Transverse colon (tissue), 4 donors: ENCODE data around the gene CDHR4. TPM values are rescaled to one million over a fixed set of nuclear protein-coding genes. Genes with fewer than 3 reads are reported as not detected.
A peak's percentile ranks its signal among the peaks of the same experiment; 100 is the strongest.

Source experiments
- DNase-seq: peaks from one replicate; pipeline ENCODE4 v3.0.0-alpha.2; 2019
- H3K27ac ChIP-seq, 4 donors: fragments of 200-600 bp; sonication (generic); 2 replicates each; pipeline ENCODE4 v1.5.1; 2016 to 2018; ENCODE audit warnings: inconsistent platforms in 4 of 4
- H3K27me3 ChIP-seq: fragments of 200-600 bp; sonication (generic); 2 replicates; pipeline ENCODE4 v1.5.1; 2017; ENCODE audit warnings: inconsistent platforms
- H3K36me3 ChIP-seq, 4 donors: fragments of 200-600 bp; sonication (generic); 2 replicates each; pipeline ENCODE4 v1.5.1; 2017 to 2019; ENCODE audit warnings: inconsistent platforms in 4 of 4
- H3K4me1 ChIP-seq, 4 donors: fragments of 200-600 bp; sonication (generic); 2 replicates each; pipeline ENCODE4 v1.5.1; 2017 to 2020; ENCODE audit warnings: inconsistent platforms in 4 of 4
- H3K4me3 ChIP-seq, 4 donors: fragments of 200-600 bp; sonication (generic); 1 replicate in 1 of 4; 2 replicates in 3 of 4; pipeline versions ENCODE4 v1.5.1 to v1.6.1; 2017 to 2019; ENCODE audit warnings: inconsistent platforms in 4 of 4
- H3K9me3 ChIP-seq, 2 donors: fragments of 200-600 bp; sonication (generic); 2 replicates each; pipeline ENCODE4 v1.5.1; 2017 to 2019; ENCODE audit warnings: inconsistent platforms in 2 of 2
- EP300 ChIP-seq: sonication (generic); formaldehyde crosslinking; IDR thresholded peaks from one replicate; pipeline ENCODE4 v1.6.1; 2017; ENCODE audit warnings: antibody characterized with exemption, low read depth
- POLR2A ChIP-seq: fragments of 450-650 bp; IDR thresholded peaks from one replicate; pipeline ENCODE4 v1.6.1; 2016; ENCODE audit warnings: antibody characterized with exemption, mild to moderate bottlenecking, moderate library complexity
- POLR2AphosphoS5 ChIP-seq, 3 donors: sonication (generic); formaldehyde crosslinking; IDR thresholded peaks; one replicate each; pipeline ENCODE4 v1.6.1; 2016; ENCODE audit warnings: antibody characterized with exemption in 3 of 3
- WGBS, 2 donors: methylation state at CpG; one replicate each; pipeline ENCODE4 v1.1.5; 2018; ENCODE audit warnings: low coverage in 1 of 2; 5-methylcytosine and 5-hydroxymethylcytosine counted together
- in situ Hi-C, 4 donors: fragments of 200-750 bp; cut with MboI; loops; one replicate each; pipeline versions ENCODE4 v1.15.0 to v1.15.1; 2017; ENCODE audit warnings: low sequenced_read_pairs in 3 of 4, low pct_ligation_motif_present in 1 of 4, low pct_unique_long_range_greater_than_20kb in 1 of 4
- intact Hi-C: fragments of 100-400 bp; cut with DNase I; formaldehyde crosslinking; loops from one replicate; pipeline ENCODE4 v1.15.1; 2023; ENCODE audit warnings: low total_unique reads
- total RNA-seq, 4 donors: library from RNA; depleted of rRNA; stranded (reverse); fragments of >200 nt; gene quantifications; one replicate each; pipeline ENCODE4 v1.1.0, GENCODE V29; 2016
- TF ChIP-seq, protein P1 (sequence below), 5 experiments: fragments of 200-600 bp in 3 of 5; fragments of 450-650 bp in 2 of 5; sonication (generic) in 3 of 5; IDR thresholded peaks; 1 replicate in 2 of 5; 2 replicates in 3 of 5; pipeline ENCODE4 v1.5.1; 2016 to 2017; ENCODE audit warnings: antibody characterized with exemption in 5 of 5, inconsistent platforms in 3 of 5, mild to moderate bottlenecking in 2 of 5, moderate library complexity in 1 of 5

CDHR4 gene
- total RNA-seq, 4 donors from 2014 or later: not detected

DNA sequence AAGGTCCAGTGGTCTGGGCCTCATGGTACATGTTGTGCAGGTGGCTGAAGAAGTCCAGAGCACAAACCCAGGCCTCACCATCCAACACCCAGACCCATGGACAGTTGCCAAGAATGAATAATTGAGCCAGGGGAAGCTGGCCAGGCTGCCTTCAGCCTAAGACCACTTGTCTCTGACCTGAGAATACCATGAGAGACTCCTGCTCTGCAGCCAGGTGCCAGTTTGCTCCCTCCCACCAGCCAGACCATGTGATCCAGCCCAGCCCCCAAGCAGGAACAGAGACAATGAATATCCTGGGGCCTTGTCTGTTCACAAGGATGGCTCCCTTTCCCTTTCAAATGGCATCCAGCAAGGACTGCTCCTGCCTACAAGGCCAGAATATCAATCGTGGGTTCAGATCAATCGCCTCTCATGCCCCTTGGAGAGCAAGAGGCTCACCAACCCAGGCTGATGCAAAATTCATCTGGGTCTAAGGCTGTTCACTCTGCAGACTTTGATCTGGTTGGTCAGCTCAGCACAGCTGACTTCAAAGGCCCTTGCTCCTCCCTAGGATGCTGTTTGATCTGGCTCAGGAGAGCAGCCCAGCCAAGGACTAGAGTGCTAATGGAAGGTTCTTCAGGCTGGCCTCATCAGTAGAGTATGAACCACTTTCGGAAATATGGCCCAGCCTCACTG lies 43.3 kb upstream of the CDHR4 start:
- no peak overlapping the region for H3K4me3 ChIP-seq
- no peaks in the 10 kb centered on the region for H3K27me3 ChIP-seq
- intact Hi-C loops (loop anchor here (10.0 kb wide), 1 partner anchor 138 kb away; no protein-coding TSS in a partner anchor), in situ Hi-C loops (loop anchor here in 1 of 4 donors (10.0 kb wide), 1 partner anchor 138 kb away; no protein-coding TSS in a partner anchor)
- H3K36me3 ChIP-seq: no peaks in the 10 kb centered on the region
- H3K9me3 ChIP-seq: no peaks in the 10 kb centered on the region
- TF ChIP-seq POLR2AphosphoS5 (IDR thresholded peaks at IDR 0.05): no peak
- TF ChIP-seq EP300: no peak
- TF ChIP-seq, protein P1, sequence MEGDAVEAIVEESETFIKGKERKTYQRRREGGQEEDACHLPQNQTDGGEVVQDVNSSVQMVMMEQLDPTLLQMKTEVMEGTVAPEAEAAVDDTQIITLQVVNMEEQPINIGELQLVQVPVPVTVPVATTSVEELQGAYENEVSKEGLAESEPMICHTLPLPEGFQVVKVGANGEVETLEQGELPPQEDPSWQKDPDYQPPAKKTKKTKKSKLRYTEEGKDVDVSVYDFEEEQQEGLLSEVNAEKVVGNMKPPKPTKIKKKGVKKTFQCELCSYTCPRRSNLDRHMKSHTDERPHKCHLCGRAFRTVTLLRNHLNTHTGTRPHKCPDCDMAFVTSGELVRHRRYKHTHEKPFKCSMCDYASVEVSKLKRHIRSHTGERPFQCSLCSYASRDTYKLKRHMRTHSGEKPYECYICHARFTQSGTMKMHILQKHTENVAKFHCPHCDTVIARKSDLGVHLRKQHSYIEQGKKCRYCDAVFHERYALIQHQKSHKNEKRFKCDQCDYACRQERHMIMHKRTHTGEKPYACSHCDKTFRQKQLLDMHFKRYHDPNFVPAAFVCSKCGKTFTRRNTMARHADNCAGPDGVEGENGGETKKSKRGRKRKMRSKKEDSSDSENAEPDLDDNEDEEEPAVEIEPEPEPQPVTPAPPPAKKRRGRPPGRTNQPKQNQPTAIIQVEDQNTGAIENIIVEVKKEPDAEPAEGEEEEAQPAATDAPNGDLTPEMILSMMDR (IDR thresholded peaks at IDR 0.05): no peak
- TF ChIP-seq POLR2A: no peak
- H3K4me1 ChIP-seq: peaks cover 0 to 4% (median 1%) of the 10 kb centered on the region in 4 donors
- 96% methylated on average over 3 of the region's 3 CpGs; no CpG with 5 or more reads in 1 of the 2 donors for WGBS, 2 donors
- DNase-seq: no peak
- H3K27ac ChIP-seq: no peak overlapping the region

DNA sequence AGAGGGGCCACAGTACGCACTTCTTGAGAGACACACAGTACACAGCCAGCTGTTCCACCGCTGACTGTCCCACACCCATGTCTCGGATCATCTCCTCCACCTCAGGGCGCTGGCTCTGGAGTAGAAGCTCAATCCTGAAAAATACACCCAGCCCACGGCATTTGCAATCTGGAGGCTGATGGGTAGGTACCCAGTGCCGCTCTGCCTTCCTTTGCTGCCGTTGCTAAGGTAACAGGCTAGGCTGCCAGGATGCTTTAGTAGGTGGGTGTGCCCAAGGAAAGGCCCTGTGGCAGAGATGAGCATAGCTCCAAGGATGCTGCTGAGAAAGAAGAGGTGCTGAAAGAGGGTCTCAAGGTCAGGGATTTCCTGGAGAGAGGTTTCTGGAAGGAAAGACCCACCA lies 42.1 kb upstream of the CDHR4 start:
- WGBS, 2 donors: 85 to 100% methylated on average over 1 to 4 of the region's 7 CpGs
- no peaks in the 10 kb centered on the region for H3K9me3 ChIP-seq
- H3K36me3 ChIP-seq: no peaks in the 10 kb centered on the region
- H3K27ac ChIP-seq: no peak overlapping the region
- in situ Hi-C loops: loop anchor here in 1 of 4 donors (10.0 kb wide), 1 partner anchor 137 kb away; no protein-coding TSS in a partner anchor
- DNase-seq: no peak
- intact Hi-C loops: loop anchor here (10.0 kb wide), 1 partner anchor 137 kb away; no protein-coding TSS in a partner anchor
- H3K27me3 ChIP-seq: no peaks in the 10 kb centered on the region
- H3K4me3 ChIP-seq: no peak overlapping the region
- TF ChIP-seq EP300 (no peak), POLR2A (no peak), POLR2AphosphoS5 (IDR thresholded peaks at IDR 0.05) (no peak)
- TF ChIP-seq, protein P1 (IDR thresholded peaks at IDR 0.05): no peak
- peaks cover 0 to 4% (median 1%) of the 10 kb centered on the region in 4 donors for H3K4me1 ChIP-seq

DNA sequence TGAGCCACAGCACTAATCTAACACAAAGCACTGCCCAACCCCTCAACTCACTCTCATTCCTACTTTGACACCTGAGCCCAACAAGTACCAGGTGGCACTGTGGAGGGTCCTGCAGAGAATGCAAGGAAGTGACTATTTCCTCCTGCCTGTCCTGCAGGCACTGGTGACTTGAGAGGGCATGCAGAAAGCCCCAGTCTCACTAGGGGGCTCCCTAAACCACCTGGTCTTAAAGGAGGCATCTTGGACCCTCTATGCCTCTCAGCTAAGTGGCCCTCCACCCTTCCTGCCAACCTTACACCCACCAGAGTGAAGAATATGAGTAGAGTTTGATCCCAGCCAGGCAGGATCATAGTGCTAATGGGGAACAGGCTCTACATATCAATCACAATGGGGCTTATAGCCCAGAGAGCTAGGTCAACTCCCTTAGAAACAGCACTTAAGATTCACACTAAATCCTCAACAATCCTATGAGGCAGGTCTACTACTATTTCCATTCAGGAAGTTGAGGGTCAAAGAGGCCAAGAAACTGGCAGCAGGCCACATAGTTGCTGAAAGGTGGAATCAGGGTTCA lies 41.5 kb upstream of the CDHR4 start:
- in situ Hi-C loops: loop anchor here in 1 of 4 donors (10.0 kb wide), 1 partner anchor 136 kb away; no protein-coding TSS in a partner anchor
- TF ChIP-seq POLR2A: no peak
- TF ChIP-seq, protein P1 (IDR thresholded peaks at IDR 0.05): peak in 1 of 5 experiments; percentile 15
- no peak for DNase-seq

DNA sequence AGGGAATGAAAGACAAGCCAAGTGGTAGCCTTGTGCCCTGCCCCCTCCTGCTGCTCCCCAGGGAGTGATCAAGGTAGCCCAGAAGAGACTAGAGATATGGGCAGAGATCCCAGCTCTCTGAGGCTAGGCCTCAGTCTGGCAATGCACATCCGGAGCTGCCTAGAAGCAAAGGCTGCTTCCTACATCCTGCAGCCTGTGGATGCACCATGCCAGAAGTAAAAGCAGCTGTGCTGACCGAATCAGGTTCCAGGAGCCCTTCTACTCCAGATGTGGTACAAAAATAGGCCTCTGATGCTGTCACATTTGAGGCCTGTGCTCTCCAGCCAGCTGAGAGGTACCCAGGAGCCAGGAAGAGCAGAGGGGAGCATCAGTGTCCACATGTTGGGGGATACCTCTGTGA lies 40.7 kb upstream of the CDHR4 start:
- in situ Hi-C loops: loop anchor here in 1 of 4 donors (10.0 kb wide), 1 partner anchor 136 kb away; no protein-coding TSS in a partner anchor
- DNase-seq: no peak

More for the DNA sequence above, 41.5 kb upstream of the CDHR4 start:
- H3K36me3 ChIP-seq: no peaks in the 10 kb centered on the region
- H3K27me3 ChIP-seq: no peaks in the 10 kb centered on the region
- H3K4me3 ChIP-seq: no peak overlapping the region
- H3K9me3 ChIP-seq: no peaks in the 10 kb centered on the region
- peaks cover 0 to 4% (median 1%) of the 10 kb centered on the region in 4 donors for H3K4me1 ChIP-seq
- intact Hi-C loops: loop anchor here (10.0 kb wide), 1 partner anchor 136 kb away; no protein-coding TSS in a partner anchor
- H3K27ac ChIP-seq: no peak overlapping the region

More for the DNA sequence above, 40.7 kb upstream of the CDHR4 start:
- no peaks in the 10 kb centered on the region for H3K27me3 ChIP-seq
- intact Hi-C loops: loop anchor here (10.0 kb wide), 1 partner anchor 136 kb away; no protein-coding TSS in a partner anchor
- no peak overlapping the region for H3K4me3 ChIP-seq
- TF ChIP-seq POLR2A (no peak), POLR2AphosphoS5 (IDR thresholded peaks at IDR 0.05) (no peak)
- TF ChIP-seq, protein P1 (IDR thresholded peaks at IDR 0.05): no peak
- H3K36me3 ChIP-seq: no peaks in the 10 kb centered on the region
- 65% methylated on average over 2 of the region's 2 CpGs; no CpG with 5 or more reads in 1 of the 2 donors for WGBS, 2 donors
- no peak overlapping the region for H3K27ac ChIP-seq
- H3K4me1 ChIP-seq: peaks cover 0 to 4% (median 1%) of the 10 kb centered on the region in 4 donors
- no peaks in the 10 kb centered on the region for H3K9me3 ChIP-seq
